Fibroblast of lung (primary cell): ENCODE measurements around the gene PSMB11. TPM values are rescaled to one million over a fixed set of nuclear protein-coding genes. Genes with fewer than 3 reads are reported as not detected.

ENCODE experiments used
- DNase-seq, 2 donors: peaks; one replicate each; pipeline versions ENCODE4 v3.0.0 to v3.0.0-alpha.2; 2010; ENCODE audit warnings: low read depth in 2 of 2
- H2AFZ ChIP-seq: 2 replicates; pipeline ENCODE4 v1.5.1; 2012; ENCODE audit warnings: low read length, control low read depth, inconsistent platforms
- H3K27ac ChIP-seq: 2 replicates; pipeline ENCODE4 v1.5.1; 2011; ENCODE audit warnings: low read length, control low read depth; ENCODE audit not compliant: insufficient read depth
- H3K27me3 ChIP-seq: 2 replicates; pipeline ENCODE4 v1.5.1; 2011; ENCODE audit warnings: mild to moderate bottlenecking, low read length; ENCODE audit not compliant: control insufficient read depth, insufficient read depth
- H3K36me3 ChIP-seq: 2 replicates; pipeline ENCODE4 v1.5.1; 2011; ENCODE audit warnings: low read length; ENCODE audit not compliant: control insufficient read depth, insufficient read depth
- H3K4me1 ChIP-seq: 2 replicates; pipeline ENCODE4 v1.5.1; 2011; ENCODE audit warnings: low read length; ENCODE audit not compliant: control insufficient read depth, insufficient read depth; ENCODE audit errors: extremely low read depth
- H3K4me2 ChIP-seq: 2 replicates; pipeline ENCODE4 v1.5.1; 2011; ENCODE audit warnings: low read length, control low read depth; ENCODE audit not compliant: insufficient read depth; ENCODE audit errors: extremely low read depth
- H3K4me3 ChIP-seq, 4 experiments: fragments of 200-600 bp in 1 of 4; sonication (generic) in 1 of 4; replicated peaks in 1 of 4; 2 replicates each; pipeline ENCODE4 v1.5.1; 2011 to 2016; ENCODE audit warnings: low read length in 4 of 4, low read depth in 3 of 4, mild to moderate bottlenecking in 3 of 4, control low read depth in 2 of 4, inconsistent platforms in 1 of 4, mixed read lengths in 1 of 4; ENCODE audit not compliant: insufficient read depth in 1 of 4; ENCODE audit errors: control extremely low read depth in 1 of 4
- H3K79me2 ChIP-seq: 2 replicates; pipeline ENCODE4 v1.5.1; 2012; ENCODE audit warnings: mild to moderate bottlenecking, low read length, inconsistent platforms; ENCODE audit not compliant: control insufficient read depth, insufficient read depth
- H3K9ac ChIP-seq: 2 replicates; pipeline ENCODE4 v1.5.1; 2011; ENCODE audit warnings: mild to moderate bottlenecking, low read length, control low read depth; ENCODE audit not compliant: insufficient read depth
- H3K9me3 ChIP-seq: 2 replicates; pipeline ENCODE4 v1.5.1; 2012; ENCODE audit warnings: low read depth, low read length; ENCODE audit not compliant: control insufficient read depth, insufficient read depth
- H4K20me1 ChIP-seq: 2 replicates; pipeline ENCODE4 v1.5.1; 2011; ENCODE audit warnings: low read length; ENCODE audit not compliant: control insufficient read depth, insufficient read depth; ENCODE audit errors: extremely low read depth
- CTCF ChIP-seq, 2 donors: IDR thresholded peaks in 1 of 2; conservative IDR thresholded peaks in 1 of 2; 1 replicate in 1 of 2; 2 replicates in 1 of 2; pipeline ENCODE4 v1.5.1; 2011 to 2012; ENCODE audit warnings: low read length in 2 of 2, control low read depth in 1 of 2, inconsistent platforms in 1 of 2, low read depth in 1 of 2, mild to moderate bottlenecking in 1 of 2
- EZH2 ChIP-seq: IDR thresholded peaks from 2 replicates; pipeline ENCODE4 v1.5.1; 2012; ENCODE audit warnings: low read length, control low read depth, mild to moderate bottlenecking; ENCODE audit errors: missing control alignments
- polyA plus RNA-seq, 2 donors: library from polyadenylated mRNA; depleted of rRNA in 1 of 2; stranded (reverse) in 1 of 2; unstranded in 1 of 2; fragments of >200 nt; gene quantifications; 2 replicates each; pipeline ENCODE4 v1.2.1, GENCODE V29; 2011 to 2012; ENCODE audit warnings: missing spikeins in 1 of 2
- total RNA-seq: library from RNA; depleted of rRNA; stranded (reverse); fragments of >200 nt; gene quantifications from 2 replicates; pipeline ENCODE4 v1.2.1, GENCODE V29; 2014

PSMB11 gene
- total and polyA plus RNA-seq, 2 donors (not counting 1 experiment from before 2014, with no cell fraction given) = under 0.01 TPM; not detected in 1

- Histone ChIP-seq H2AFZ (no peak overlapping the region), H3K9me3 (no peaks in the 10 kb centered on the region), H3K27me3 (no peaks in the 10 kb centered on the region), H3K27ac (peak overlapping the region; percentile 98), H3K4me3 (peak overlapping the region; percentile 79 to 93 (median 87)), H3K4me1 (no peaks in the 10 kb centered on the region), H3K4me2 (peak overlapping the region; percentile 92), H3K79me2 (peaks cover 73% of the 10 kb centered on the region), H3K36me3 (peaks cover 15% of the 10 kb centered on the region), H3K9ac (peak overlapping the region; percentile 99), H4K20me1 (no peaks in the 10 kb centered on the region)
- no peak for DNase-seq
- TF ChIP-seq CTCF (conservative IDR thresholded peaks at IDR 0.05 in 1 of 2, IDR thresholded peaks at IDR 0.05 in 1 of 2; ENCODE audit: low read depth in 1 of 2, low read length in 2 of 2) (no peak), EZH2 (no peak)
These were observed 51.5 kb downstream of the PSMB11 start for GRCh38 chr14:23093526-23093925.

Other genes starting within 250 kb of the PSMB11 start
- 5.1 and 6.3 TPM in 2 replicates for gene SLC7A7, start 226.8 kb upstream of the PSMB11 start, total RNA-seq
- 7.1 and 9.5 TPM in 2 replicates for gene SLC7A7, start 226.8 kb upstream of the PSMB11 start, polyA plus RNA-seq
- gene MRPL52, start 212.3 kb upstream of the PSMB11 start, total RNA-seq = 40.8 and 50.5 TPM in 2 replicates
- gene MRPL52, start 212.3 kb upstream of the PSMB11 start, polyA plus RNA-seq = 38.0 and 44.1 TPM in 2 replicates
- 346 and 375 TPM in 2 replicates for gene MMP14, start 205.6 kb upstream of the PSMB11 start, total RNA-seq
- gene MMP14, start 205.6 kb upstream of the PSMB11 start, polyA plus RNA-seq = 393 and 397 TPM in 2 replicates
- gene LRP10, start 170.5 kb upstream of the PSMB11 start, total RNA-seq = 71.9 and 95.5 TPM in 2 replicates
- 100 and 130 TPM in 2 replicates for gene LRP10, start 170.5 kb upstream of the PSMB11 start, polyA plus RNA-seq
- gene REM2, start 159.0 kb upstream of the PSMB11 start, total RNA-seq = 0.17 and 0.26 TPM in 2 replicates
- 0.02 and 0.06 TPM in 2 replicates for gene REM2, start 159.0 kb upstream of the PSMB11 start, polyA plus RNA-seq
- gene RBM23, start 123.1 kb upstream of the PSMB11 start, total RNA-seq = 44.9 and 51.0 TPM in 2 replicates
- 85.0 and 85.3 TPM in 2 replicates for gene RBM23, start 123.1 kb upstream of the PSMB11 start, polyA plus RNA-seq
- 50.3 and 54.8 TPM in 2 replicates for gene PRMT5, start 112.8 kb upstream of the PSMB11 start, total RNA-seq
- gene PRMT5, start 112.8 kb upstream of the PSMB11 start, polyA plus RNA-seq = 91.7 and 136 TPM in 2 replicates
- gene HAUS4, start 85.1 kb upstream of the PSMB11 start, total RNA-seq = 47.9 and 53.9 TPM in 2 replicates
- 21.9 and 25.8 TPM in 2 replicates for gene HAUS4, start 85.1 kb upstream of the PSMB11 start, polyA plus RNA-seq
- 57.0 and 84.9 TPM in 2 replicates for gene AJUBA, start 59.7 kb upstream of the PSMB11 start, total RNA-seq
- 26.1 and 41.3 TPM in 2 replicates for gene AJUBA, start 59.7 kb upstream of the PSMB11 start, polyA plus RNA-seq
- 10.5 and 13.0 TPM in 2 replicates for gene C14orf93, start 32.1 kb upstream of the PSMB11 start, total RNA-seq
- 4.8 and 5.4 TPM in 2 replicates for gene C14orf93, start 32.1 kb upstream of the PSMB11 start, polyA plus RNA-seq
- 166 and 204 TPM in 2 replicates for gene PSMB5, start 7.3 kb upstream of the PSMB11 start, total RNA-seq
- 237 and 276 TPM in 2 replicates for gene PSMB5, start 7.3 kb upstream of the PSMB11 start, polyA plus RNA-seq
- 5.6 and 6.2 TPM in 2 replicates for gene CDH24, start 15.3 kb downstream of the PSMB11 start, total RNA-seq
- gene CDH24, start 15.3 kb downstream of the PSMB11 start, polyA plus RNA-seq = 5.0 and 6.5 TPM in 2 replicates
- 58.3 and 75.1 TPM in 2 replicates for gene ACIN1, start 52.9 kb downstream of the PSMB11 start, total RNA-seq
- gene ACIN1, start 52.9 kb downstream of the PSMB11 start, polyA plus RNA-seq = 94.0 and 101 TPM in 2 replicates
- 55.0 and 60.4 TPM in 2 replicates for gene C14orf119, start 53.3 kb downstream of the PSMB11 start, total RNA-seq
- gene C14orf119, start 53.3 kb downstream of the PSMB11 start, polyA plus RNA-seq = 96.5 and 115 TPM in 2 replicates
- gene CIROP, start 62.8 kb downstream of the PSMB11 start, total RNA-seq = 0.17 and 1.0 TPM in 2 replicates
- gene CIROP, start 62.8 kb downstream of the PSMB11 start, polyA plus RNA-seq = 0.09 and 0.61 TPM in 2 replicates
- gene CEBPE, start 77.0 kb downstream of the PSMB11 start, total RNA-seq = not detected in 2 replicates
- gene CEBPE, start 77.0 kb downstream of the PSMB11 start, polyA plus RNA-seq = not detected in 2 replicates
- gene SLC7A8, start 141.4 kb downstream of the PSMB11 start, total RNA-seq = 5.1 and 10.2 TPM in 2 replicates
- gene SLC7A8, start 141.4 kb downstream of the PSMB11 start, polyA plus RNA-seq = 1.4 and 12.6 TPM in 2 replicates
- gene RNF212B, start 195.7 kb downstream of the PSMB11 start, total RNA-seq = not detected in 2 replicates
- gene RNF212B, start 195.7 kb downstream of the PSMB11 start, polyA plus RNA-seq = not detected in 2 replicates
- 3.3 and 4.6 TPM in 2 replicates for gene HOMEZ, start 243.9 kb downstream of the PSMB11 start, total RNA-seq
- gene HOMEZ, start 243.9 kb downstream of the PSMB11 start, polyA plus RNA-seq = 7.9 and 9.1 TPM in 2 replicates